IPS-NIHi7 (cell line): ENCODE data around the gene FAM3C.

ENCODE experiments used
- DNase-seq: peaks from one replicate; pipeline ENCODE4 v3.0.0; 2012; ENCODE audit warnings: mixed read lengths; ENCODE audit errors: extremely low spot score

The FAM3C gene

GRCh38 chr7:121379930-121380329, 16.2 kb downstream of the FAM3C start:
- DNase-seq, result no peak

GRCh38 chr7:121376979-121377378, 19.1 kb downstream of the FAM3C start:
- DNase-seq, result no peak

GRCh38 chr7:121373177-121373576, 22.9 kb downstream of the FAM3C start:
- DNase-seq, result no peak

- DNase-seq, result no peak
These were observed 23.6 kb downstream of the FAM3C start for GRCh38 chr7:121372376-121373010.

GRCh38 chr7:121371883-121372282, 24.2 kb downstream of the FAM3C start:
- DNase-seq, result no peak

GRCh38 chr7:121371367-121371766, 24.7 kb downstream of the FAM3C start:
- no peak for DNase-seq

GRCh38 chr7:121369462-121369861, 26.6 kb downstream of the FAM3C start:
- no peak for DNase-seq

- peak; percentile 13 for DNase-seq
These were observed 29.2 kb downstream of the FAM3C start for GRCh38 chr7:121366852-121367431.

- DNase-seq, result no peak
These were observed 35.5 kb downstream of the FAM3C start for GRCh38 chr7:121360564-121360963.

GRCh38 chr7:121355574-121355973, 40.5 kb downstream of the FAM3C start:
- DNase-seq, result no peak

GRCh38 chr7:121352323-121352722, 43.8 kb downstream of the FAM3C start:
- DNase-seq, result no peak

GRCh38 chr7:121351682-121352081, 44.4 kb downstream of the FAM3C start:
- no peak for DNase-seq

GRCh38 chr7:121344497-121344896, 51.6 kb downstream of the FAM3C start:
- DNase-seq, result no peak

GRCh38 chr7:121344093-121344492, 52.0 kb downstream of the FAM3C start:
- DNase-seq, result no peak

GRCh38 chr7:121343302-121343701, 52.8 kb downstream of the FAM3C start:
- no peak for DNase-seq

GRCh38 chr7:121342631-121343030, 53.5 kb downstream of the FAM3C start:
- no peak for DNase-seq

GRCh38 chr7:121341933-121342332, 54.2 kb downstream of the FAM3C start:
- DNase-seq, result no peak

- DNase-seq, result no peak
These were observed 57.0 kb downstream of the FAM3C start for GRCh38 chr7:121339082-121339481.

GRCh38 chr7:121337398-121337797, 58.7 kb downstream of the FAM3C start:
- DNase-seq, result no peak

GRCh38 chr7:121336579-121336978, 59.5 kb downstream of the FAM3C start:
- DNase-seq, result no peak

- DNase-seq, result no peak
These were observed 61.0 kb downstream of the FAM3C start for GRCh38 chr7:121334875-121335648.

- no peak for DNase-seq
These were observed 61.7 kb downstream of the FAM3C start for GRCh38 chr7:121334376-121334775.

GRCh38 chr7:121331574-121331973, 64.5 kb downstream of the FAM3C start:
- DNase-seq, result no peak
